Fibroblast of skin of scalp (primary cell): ENCODE data around the gene PLXNA4.

Experiments
- DNase-seq: peaks from one replicate; pipeline ENCODE4 v3.0.0-alpha.2; 2013

PLXNA4 gene

DNA sequence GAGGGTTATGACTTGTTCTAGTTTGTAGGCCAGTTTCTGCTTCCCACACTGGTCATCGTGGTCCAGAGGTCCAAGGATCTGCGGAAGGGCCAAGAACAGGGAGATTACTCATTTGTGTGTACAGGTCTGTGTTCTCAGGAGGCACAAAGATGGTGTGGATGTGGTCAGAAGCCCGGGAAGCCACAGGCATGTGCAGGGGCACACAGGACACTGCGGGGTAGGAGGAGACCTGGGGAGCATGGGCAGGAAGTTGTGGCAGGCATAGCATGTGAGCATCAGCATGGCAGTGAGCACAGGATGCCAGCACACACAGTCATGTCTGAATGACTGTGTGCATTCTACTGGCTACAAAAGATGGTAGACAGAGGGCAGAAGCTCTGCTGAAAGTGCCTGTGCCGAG is 445.8 kb downstream of the PLXNA4 start:
- DNase-seq = peak; percentile 26

DNA sequence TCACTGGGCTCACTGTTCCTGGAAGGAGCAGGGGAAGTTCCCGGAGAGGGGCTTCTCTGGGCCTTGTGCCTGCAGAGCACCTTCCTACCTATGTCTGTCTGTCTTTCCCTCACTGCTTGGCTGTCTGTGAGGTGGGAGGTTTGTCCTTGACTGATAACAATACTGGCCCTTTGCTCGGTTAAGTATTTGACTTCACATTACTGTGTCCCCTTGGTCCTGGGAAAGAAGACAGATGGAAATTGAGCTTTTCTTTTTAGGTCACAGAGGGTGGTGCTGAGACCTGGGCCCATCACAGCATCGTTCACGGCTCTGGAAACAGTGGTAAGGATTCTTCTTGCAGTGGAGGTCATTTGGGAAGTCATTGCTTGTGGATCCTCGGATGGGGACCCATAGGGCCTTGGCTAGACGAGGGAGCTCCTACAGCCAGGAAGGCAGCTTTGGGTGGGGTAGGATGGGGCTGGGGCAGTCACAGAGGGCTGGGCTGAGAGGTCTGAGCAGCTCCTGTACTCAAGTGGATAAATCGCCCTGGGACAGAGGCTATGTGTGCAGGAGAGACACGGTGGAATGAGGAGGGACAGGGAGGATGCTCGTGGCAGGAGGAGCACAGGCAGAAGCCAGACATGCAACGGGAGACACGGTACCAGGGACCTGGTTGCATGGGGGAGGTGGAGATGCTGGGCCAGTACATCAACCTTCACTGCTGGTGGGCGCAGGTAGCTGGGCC is 450.2 kb downstream of the PLXNA4 start:
- no peak for DNase-seq

DNA sequence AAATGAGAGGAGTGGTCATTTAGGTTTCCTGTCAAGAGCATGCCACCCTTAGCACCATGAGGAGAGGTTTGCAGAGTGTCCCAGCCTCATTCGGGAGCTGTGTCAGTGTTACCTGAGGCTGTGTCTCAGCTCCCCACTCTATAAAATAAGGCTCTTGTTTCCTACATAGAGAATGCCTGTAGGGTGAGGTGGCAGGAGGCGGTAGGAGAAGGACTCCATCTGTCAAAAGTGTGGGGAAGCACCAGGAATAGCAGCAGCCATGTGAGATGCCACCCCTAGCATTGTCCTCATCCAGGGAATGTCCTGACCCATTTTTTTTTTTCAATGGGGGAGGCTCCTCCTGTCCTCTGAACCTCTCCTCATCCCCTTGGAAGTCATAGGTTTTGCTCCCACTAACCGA is 451.2 kb downstream of the PLXNA4 start:
- DNase-seq = no peak

DNA sequence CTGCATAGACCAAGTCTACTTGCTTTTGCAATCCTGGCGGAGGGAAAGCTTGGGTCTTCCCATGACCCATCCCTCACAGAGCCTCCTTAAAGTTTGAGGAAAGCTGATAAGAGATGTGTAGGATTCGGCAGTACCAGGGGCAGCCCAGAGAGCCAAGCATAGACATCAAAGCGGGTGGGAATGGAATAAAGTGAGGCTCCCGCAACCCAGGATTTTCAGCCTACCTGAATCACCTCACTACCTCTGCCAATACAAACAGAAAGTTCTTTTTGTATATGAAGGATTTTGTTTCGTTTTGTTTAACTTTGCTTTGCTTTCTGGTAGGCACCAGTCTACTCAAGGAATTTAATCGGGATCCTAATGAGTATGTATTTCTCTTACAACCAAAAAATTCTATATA is 451.7 kb downstream of the PLXNA4 start:
- no peak for DNase-seq

DNA sequence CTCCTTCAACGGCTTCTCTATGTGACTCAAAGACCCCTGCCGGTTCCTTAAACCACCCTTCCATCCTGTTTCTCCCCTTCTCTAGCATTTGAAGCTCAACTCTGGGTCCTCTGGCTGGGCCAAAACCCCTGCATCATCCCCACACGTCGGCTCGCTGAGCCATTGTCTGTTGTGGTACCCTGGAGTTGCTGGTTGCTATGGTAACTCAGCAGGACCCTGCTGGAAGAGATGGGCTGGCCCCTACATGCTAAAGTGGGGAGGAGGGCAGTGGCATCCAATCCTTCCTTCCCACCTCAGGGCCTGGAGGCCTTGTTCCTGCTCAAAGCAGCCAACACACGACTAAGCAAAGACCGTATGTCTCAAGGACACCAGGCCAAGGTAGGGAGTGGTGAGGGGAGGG is 452.5 kb downstream of the PLXNA4 start:
- DNase-seq = no peak

DNA sequence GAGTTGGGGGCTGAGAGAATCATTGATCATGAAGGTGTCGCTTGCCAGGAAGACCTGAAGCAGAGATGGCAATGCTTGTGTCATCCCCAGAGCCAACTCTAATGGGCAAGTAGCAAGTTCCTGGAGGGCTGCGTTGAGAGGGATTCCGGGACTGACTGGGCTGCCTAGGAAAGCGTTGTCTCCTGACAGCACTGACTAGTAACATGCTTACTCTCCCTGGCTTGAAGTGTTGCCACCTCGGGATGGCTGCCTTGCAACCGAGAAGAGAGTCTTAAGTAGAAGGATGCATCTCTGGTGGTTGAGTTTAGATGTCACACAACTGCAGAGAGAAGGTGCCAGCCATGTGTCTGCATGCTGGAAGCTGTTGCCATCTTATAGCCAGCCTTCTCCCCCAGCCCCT is 453.4 kb downstream of the PLXNA4 start:
- DNase-seq = no peak

DNA sequence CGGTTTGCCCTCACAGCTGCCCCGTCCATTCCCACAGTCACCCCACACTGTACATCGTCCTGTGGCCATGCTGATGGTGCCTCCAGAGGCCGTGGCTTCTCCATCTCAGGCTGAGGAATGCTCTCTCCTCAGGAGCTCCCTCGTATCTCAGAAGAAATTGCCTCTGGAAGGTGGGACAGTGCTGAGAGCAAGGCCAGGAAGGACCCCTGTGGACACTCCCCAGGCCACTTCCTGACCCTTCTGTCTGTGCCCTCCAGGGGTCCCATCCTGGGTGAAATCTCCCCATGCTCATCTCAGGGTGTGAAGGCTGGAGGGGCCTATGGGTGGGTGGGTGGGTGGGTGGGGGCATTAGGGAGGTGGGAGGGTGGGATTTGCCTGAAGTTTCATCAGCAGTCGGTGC is 454.3 kb downstream of the PLXNA4 start:
- DNase-seq = no peak

DNA sequence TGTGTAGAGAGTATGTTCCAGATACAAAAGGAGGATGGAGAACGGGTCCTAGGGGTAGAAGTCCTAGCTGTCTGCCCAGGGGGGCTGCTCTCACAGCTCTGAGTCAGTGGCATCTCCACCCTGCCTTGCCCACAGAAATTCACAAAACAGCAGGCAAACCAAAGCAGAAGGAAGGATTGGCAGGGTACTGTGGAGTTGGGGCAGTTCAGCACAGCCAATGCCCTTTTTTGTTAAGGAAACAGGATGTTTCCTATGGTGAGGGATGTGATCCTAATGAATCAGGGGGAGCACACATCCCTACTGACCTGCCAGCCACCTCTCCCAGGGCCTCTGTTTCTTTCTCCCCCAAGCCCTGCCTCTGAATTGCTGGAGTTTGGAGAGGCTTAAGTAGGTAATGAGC is 457.6 kb downstream of the PLXNA4 start:
- DNase-seq = peak; percentile 58

DNA sequence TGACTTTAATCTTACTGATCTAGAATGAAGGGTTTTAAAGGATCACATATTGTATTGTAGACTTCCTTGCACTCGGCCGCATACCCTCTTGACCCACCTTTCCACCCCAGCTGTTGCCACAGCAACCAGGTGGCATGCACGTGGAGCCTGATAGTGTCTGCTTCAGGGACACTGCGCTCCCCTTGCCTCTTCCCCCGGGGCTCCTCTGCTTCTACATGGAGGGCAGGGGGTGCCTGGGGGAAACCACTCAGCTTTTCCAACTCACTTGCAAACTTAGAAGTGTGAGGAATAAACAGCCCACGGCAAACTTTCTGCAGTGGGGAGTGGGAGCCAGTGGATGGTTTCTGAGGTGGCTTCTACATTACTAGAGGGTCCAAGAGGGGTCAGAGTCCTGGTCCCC is 458.6 kb downstream of the PLXNA4 start:
- DNase-seq = no peak

DNA sequence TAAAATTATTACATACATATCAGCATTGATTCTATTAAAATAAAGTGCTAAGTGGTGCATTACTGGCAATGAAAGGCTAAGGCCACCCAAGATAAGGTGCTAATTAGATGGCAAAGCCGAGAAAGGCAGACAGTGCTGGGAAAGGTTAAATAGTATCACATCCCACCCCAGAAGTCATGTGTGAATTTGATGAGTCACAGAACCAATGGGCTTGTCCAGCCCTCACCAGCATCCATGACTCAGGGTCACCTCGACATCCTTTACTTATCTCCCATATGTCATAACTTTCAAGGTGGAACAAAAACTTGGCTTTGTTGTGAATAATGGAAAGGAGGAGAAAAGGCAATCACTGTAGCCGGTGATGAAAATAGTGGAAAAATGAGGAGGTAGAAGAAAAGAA is 459.1 kb downstream of the PLXNA4 start:
- DNase-seq = peak; percentile 40

DNA sequence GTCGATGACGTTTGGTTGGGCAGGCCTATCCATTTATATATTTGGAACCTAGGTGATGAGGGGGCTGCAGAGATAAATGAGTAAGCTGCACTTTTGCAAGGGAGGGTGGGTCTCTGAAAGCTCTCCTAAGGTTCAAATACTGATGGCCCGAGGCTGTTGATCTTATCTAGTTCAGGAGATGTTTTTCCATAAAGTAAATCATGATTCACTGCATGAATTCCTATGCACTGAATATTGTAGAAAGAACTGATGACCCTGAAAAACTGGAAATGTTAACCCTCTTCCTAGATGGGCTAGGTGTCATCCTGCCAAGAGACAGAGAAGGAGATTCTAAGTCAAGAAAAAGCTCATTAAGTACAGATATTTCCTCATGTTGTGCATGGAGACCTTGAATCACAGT is 459.9 kb downstream of the PLXNA4 start:
- peak; percentile 19 for DNase-seq

DNA sequence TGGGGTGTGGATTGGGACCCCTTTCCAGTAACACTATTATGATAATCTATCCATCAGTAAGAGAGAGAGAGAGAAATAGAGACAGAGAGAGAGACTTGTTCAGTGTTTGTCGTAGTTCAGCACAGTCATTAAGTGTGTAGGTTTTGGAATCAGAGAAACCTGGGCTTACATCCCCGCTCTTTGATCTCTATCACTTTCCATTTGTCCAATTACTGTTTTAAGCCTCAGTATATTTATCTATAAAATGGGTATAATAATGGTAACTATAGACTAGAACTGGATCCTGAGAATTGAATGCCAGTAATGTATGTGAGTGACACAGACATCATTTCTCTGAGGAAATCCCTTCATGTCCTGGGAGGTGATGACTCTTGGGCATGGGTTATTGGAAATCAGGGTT is 460.5 kb downstream of the PLXNA4 start:
- DNase-seq = no peak

DNA sequence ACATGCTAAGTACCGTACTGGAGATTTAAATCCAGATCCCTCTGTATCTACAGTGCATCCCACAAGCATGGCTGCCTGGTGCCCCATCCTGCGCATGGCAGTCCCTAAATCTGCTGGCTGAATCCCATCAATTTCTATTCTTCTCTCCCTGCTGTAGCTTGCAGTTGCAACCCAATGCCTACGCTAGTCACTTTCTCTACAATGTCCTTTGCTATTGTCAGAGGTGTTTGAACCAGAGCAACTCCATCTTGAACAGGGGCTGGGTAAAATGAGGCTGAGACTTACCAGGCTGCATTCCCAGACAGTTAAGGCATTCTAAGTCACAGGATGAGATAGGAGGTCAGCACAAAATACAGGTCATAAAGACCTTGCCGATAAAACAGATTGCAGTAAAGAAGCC is 461.2 kb downstream of the PLXNA4 start:
- DNase-seq = no peak

DNA sequence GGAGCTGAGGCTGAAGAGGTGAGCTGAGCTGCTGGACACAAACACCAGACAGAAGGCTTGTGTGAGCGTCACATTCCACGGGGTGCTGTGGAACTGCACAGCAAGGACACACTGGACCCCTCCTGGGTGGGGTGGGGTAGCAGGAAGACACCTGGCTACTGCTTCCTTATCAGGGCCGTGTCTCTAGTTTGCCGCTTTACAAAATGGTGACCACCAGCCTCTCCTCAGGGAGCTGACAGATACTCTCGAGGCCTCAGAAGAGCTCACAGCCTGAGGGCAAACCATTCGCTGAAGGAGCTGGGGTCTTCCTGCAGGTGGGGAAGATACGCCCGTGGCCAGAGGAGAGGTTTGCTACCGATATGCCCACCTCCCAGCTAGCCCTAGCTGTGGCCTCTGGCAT is 461.9 kb downstream of the PLXNA4 start:
- DNase-seq = no peak

DNA sequence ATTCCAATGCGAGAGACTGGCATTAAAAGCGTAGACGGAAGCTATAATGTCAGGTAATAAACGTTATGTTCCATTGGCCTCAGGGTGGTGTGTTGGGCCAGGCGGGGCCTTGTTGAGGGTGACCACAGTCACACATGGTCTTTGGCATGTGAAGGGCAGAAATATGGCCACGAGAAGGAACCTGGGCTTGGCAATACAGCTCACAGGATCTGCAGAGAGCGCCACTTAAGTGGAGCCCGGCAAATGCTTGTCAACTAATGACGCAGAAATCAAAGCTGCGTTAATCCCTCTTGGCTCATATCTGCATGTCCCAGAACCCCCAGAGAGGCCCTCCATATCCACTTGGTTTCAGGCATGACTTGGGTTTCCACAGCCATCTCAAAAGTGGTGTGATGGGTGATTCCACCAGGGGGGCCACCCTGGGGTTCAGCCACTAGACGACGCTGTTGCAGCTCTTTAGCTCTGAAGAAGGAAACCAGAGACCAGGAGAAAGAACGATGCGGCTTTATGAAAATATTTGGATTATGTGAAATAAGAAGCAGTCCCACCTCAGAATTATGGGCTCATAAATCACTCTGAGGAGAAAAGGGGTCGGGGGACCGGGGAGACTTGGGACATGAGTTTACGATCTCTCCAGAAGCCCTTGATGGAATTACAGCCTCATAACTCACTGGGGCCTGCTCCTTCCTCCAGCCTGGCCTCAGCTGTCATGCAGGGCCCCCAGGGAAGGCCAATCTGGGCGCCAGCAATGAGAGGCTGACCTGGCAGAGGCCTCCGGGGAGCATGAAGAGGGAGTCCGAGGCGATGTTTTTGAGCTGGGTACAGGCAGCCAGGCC is 462.5 kb downstream of the PLXNA4 start:
- DNase-seq = no peak

DNA sequence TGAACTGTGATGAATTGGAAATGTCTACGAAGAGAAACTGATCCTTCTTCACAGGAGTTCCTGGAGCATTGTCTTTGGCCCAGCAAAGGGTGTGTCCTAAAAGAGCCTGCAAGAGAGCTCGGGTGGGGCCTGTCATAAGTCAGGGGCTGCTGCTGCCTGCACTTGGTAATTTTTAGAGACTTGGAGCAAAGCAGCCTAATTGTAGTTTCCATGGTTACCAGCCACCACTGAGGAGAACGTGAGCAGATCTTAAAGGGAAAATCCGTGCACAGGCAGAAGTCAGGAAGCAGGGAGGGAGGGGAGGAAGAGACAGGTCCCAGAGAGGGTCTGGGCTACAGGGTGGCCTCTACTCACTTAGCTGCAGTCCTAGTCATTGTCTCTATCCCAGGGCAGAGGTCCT is 463.6 kb downstream of the PLXNA4 start:
- no peak for DNase-seq

DNA sequence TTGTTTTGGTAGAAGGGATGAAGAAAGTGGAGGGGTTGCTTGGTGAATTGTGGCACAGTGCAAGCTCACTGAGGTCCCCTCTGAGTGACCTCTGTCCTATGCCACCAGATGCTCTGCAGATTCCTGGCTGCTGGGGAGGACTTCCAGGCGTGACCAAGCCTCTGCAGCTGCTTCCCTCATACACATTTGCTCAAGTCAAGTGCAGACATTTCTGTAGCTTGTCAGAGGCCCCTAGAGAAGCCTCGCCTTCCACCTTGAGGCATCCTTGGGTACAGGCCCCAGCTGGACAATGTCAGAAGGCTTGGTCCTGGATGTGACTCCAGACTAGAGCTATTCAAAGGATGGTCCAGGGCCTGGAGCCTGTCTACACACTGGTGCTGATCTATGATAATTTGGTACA is 464.2 kb downstream of the PLXNA4 start:
- DNase-seq = no peak

DNA sequence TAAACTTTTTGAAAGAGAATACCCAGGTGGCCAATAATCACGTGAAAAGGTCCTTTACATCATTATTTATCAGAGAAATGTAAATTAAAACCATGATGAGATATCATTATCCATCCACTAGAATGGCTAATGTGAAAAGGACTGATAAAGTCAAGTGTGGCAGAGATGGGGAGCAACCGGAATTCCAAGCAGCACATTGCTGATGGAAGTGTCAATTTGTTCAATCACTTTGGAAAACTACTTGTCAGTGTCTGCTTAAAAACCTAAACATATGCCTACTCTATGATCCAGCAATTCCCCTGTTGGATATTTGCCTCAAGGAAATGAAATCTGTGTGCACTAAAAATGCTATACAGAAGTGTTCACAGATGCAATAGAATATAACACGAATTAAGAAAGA is 465.6 kb downstream of the PLXNA4 start:
- no peak for DNase-seq

DNA sequence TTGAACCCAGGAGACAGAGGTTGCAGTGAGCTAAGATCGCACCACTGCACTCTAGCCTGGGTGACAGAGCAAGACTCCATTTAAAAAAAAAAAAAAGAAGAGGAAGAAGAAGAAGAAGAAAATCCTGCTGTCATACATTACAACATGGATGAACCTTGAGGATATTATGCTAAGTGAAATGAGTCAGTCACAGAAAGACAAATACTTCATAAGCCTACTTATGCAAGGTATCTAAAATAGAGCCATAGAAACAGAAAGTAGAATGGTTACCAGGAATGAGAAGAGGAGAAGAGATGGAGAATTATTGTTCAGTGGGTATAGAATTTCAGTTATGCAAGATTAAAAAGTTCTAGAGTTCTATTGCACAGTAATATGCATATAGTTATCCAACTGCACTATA is 466.5 kb downstream of the PLXNA4 start:
- DNase-seq = peak; percentile 6

DNA sequence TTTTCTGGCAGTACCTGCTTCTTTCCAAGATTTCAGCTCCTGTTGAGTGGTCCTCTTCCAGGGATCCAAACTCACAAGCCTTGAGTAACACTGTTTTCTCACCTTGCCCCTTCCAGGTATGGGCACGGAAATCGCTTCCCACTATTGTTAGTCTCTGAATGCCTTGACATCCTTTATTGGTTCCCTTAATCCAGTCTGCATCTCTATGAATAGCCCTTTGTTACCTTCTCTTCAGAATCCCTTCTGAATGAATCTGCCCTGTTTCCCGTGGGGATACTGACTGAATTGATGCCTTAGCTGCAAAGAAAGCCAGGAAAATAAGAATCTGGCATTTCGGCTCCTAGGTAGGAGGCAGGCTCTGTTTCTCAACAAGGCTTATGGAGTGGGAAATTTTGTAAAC is 467.7 kb downstream of the PLXNA4 start:
- no peak for DNase-seq

DNA sequence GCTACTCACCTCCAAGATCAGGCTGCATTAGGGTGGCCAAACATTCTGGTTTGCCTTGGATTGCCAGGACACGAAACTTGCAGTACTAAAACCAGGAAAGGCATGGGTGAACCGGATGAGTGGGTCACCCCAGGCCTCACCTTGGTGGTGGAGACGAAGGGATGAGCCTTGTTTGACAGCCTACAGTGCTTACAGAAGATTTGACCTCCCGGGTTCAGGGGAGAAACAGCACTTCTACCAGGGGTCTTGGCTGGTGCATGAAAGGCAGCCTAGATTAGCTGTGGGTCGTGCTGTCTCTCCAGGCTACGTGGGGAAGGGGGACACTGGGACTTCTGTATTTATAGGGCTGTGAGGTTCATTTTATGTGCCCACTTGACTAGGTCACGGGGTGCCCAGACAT is 469.8 kb downstream of the PLXNA4 start:
- no peak for DNase-seq

DNA sequence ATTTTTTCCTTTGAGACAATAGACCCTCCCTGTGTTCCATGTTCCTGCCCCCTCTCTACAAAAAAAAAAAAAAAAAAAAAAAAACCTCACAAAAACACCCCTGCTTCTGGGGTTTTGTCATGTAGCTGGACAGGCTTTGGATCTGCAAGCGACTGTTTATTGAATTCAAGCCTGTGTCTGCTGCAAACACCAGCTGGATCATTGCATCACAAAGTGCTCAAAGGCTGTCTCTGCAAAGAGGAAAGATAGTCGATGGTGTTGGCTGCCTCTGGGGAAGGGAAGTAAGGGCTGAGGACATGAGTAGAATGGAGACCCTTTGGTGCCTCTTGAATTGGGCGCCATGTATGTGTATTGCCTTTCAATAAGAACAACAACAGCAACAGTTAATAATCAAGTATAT is 471.2 kb downstream of the PLXNA4 start:
- no peak for DNase-seq

DNA sequence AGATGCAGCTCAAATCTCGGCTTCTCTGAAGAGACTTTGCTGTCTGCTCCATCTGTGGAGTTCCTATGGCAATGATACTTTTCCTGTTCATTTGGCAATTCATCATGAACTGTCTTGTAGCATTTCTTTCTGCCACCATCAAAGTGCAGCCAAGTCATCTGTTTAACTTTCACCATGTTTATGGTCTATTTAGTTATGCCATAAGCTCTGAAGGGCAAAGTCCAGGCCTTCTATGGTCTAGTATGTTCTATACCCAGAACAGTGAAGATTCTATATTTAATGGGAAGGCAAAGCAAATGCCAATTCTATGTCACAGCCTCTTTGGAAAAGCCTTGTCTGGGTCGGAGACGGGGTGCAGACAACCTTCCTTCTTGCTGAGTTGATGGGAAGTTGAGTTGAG is 472.6 kb downstream of the PLXNA4 start:
- DNase-seq = no peak

DNA sequence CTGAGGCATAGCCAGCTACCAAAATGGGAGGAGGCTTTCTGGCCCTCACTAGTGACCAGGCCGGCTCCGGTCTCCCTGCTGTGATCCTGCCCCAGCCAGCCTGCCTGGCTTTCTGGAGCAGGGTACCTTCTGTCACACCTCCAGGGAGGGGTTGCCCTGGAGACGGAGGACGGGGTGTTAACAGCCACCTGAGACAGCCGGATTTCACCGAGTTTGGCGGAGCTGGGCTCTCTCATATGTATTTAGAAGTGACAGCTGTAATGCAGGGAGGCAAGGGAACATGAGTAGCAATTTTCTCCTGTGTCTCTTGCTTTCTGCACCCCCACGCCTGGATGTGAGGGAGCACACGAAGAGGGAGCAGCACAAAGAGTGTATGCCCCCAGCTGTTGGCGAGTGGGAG is 473.3 kb downstream of the PLXNA4 start:
- no peak for DNase-seq
